ENCODE data around the gene MT1G.

- no peak for TF ChIP-seq CTCF (IDR thresholded peaks at IDR 0.05)
- no peak for TF ChIP-seq POLR2A (IDR thresholded peaks at IDR 0.05)
Measured at GRCh38 chr16:56632848-56633365, 35.0 kb downstream of the MT1G start.

Measured in thyroid gland (tissue), 4 donors.